PC-9 (cell line): ENCODE data around the gene IRAK1. TPM values are rescaled to one million over a fixed set of nuclear protein-coding genes. Genes with fewer than 3 reads are reported as not detected.

Source experiments
- BruUV-seq: library from RNA; stranded (reverse); fragments of 400-500 nt; replicated peaks from 2 replicates; lab custom pipeline; 2021; lab: Mats Ljungman, UMichigan
- CTCF ChIA-PET: fragments of 300-600 bp; sonication (Branson Sonifier 250); formaldehyde crosslinking; loops from one replicate; lab custom pipeline; 2022; ENCODE audit warnings: antibody characterized with exemption; lab: Charles Lee
- POLR2A ChIA-PET: fragments of 300-600 bp; sonication (Branson Sonifier 250); formaldehyde crosslinking; loops from one replicate; lab custom pipeline; 2022; ENCODE audit warnings: antibody characterized with exemption; ENCODE audit not compliant: unreplicated experiment; lab: Charles Lee
- DNase-seq, 2 experiments: peaks; one replicate each; pipeline versions ENCODE4 v3.0.0 to v3.0.0-alpha.2; 2015 to 2022; ENCODE audit warnings: mixed read lengths in 1 of 2
- H2AFZ ChIP-seq: fragments of 200-600 bp; sonication (generic); 2 replicates; pipeline ENCODE4 v1.8.1; 2017; ENCODE audit warnings: antibody characterized with exemption
- H3F3A ChIP-seq: fragments of 200-600 bp; sonication (generic); 2 replicates; pipeline ENCODE4 v1.8.1; 2017; ENCODE audit warnings: antibody characterized with exemption, mild to moderate bottlenecking, low read depth; ENCODE audit not compliant: insufficient read depth
- H3K27ac ChIP-seq: fragments of 200-600 bp; sonication (generic); 2 replicates; pipeline ENCODE4 v1.6.1; 2016; ENCODE audit warnings: mixed run types
- H3K27me3 ChIP-seq: fragments of 200-600 bp; sonication (generic); 2 replicates; pipeline ENCODE4 v1.6.1; 2016; ENCODE audit warnings: low read depth, mixed run types; ENCODE audit not compliant: insufficient read depth
- H3K36me3 ChIP-seq: fragments of 200-600 bp; sonication (generic); 2 replicates; pipeline ENCODE4 v1.6.1; 2016; ENCODE audit warnings: low read depth, mixed run types
- H3K4me1 ChIP-seq: fragments of 200-600 bp; sonication (generic); replicated peaks from 2 replicates; pipeline ENCODE4 v1.6.1; 2016; ENCODE audit warnings: mixed run types; ENCODE audit not compliant: insufficient read depth
- H3K4me2 ChIP-seq: fragments of 200-600 bp; sonication (generic); 2 replicates; pipeline ENCODE4 v1.6.1; 2017; ENCODE audit warnings: mixed run types
- H3K4me3 ChIP-seq: fragments of 200-600 bp; sonication (generic); 2 replicates; pipeline ENCODE4 v1.6.1; 2016; ENCODE audit warnings: mixed run types
- H3K79me2 ChIP-seq: fragments of 200-600 bp; sonication (generic); 2 replicates; pipeline ENCODE4 v1.6.1; 2017; ENCODE audit warnings: low read depth, mixed run types
- H3K9me2 ChIP-seq: fragments of 200-600 bp; sonication (generic); 2 replicates; pipeline ENCODE4 v1.8.1; 2017; ENCODE audit warnings: mild to moderate bottlenecking; ENCODE audit not compliant: insufficient read depth
- H3K9me3 ChIP-seq: fragments of 200-600 bp; sonication (generic); 2 replicates; pipeline ENCODE4 v1.8.1; 2016; ENCODE audit warnings: low read depth; ENCODE audit not compliant: insufficient read depth
- H4K20me1 ChIP-seq: fragments of 200-600 bp; sonication (generic); 2 replicates; pipeline ENCODE4 v1.8.1; 2017; ENCODE audit not compliant: insufficient read depth
- EZH2 ChIP-seq: fragments of 200-600 bp; sonication (generic); IDR thresholded peaks from 2 replicates; pipeline ENCODE4 v1.8.0; 2017; ENCODE audit warnings: antibody characterized with exemption, low read depth
- intact Hi-C: fragments of 100-400 bp; cut with micrococcal nuclease; formaldehyde crosslinking; loops from one replicate; pipeline ENCODE4 v1.10.0; 2022; ENCODE audit not compliant: unreplicated experiment
- total RNA-seq: library from RNA; stranded (reverse); gene quantifications from 2 replicates; pipeline ENCODE4 v1.2.3, GENCODE V29; 2021
- TF ChIP-seq, protein P1 (sequence below): fragments of 200-600 bp; sonication (generic); conservative IDR thresholded peaks from 2 replicates; pipeline ENCODE4 v1.6.1; 2017; ENCODE audit warnings: mixed run types, antibody characterized with exemption, mild to moderate bottlenecking, moderate library complexity

Gene IRAK1
- total RNA-seq, 1 experiment from 2014 or later = 364 TPM

- intact Hi-C loops = no loop called here
- Histone ChIP-seq H3K36me3 (no peaks in the 10 kb centered on the region), H3K27ac (no peak overlapping the region), H3K9me2 (no peaks in the 10 kb centered on the region), H2AFZ (no peak overlapping the region), H3K79me2 (no peaks in the 10 kb centered on the region), H3K9me3 (no peaks in the 10 kb centered on the region), H3K4me3 (no peak overlapping the region), H4K20me1 (peaks cover 5% of the 10 kb centered on the region; the same call in 1 of the 2 replicates), H3K27me3 (no peaks in the 10 kb centered on the region), H3K4me2 (no peak overlapping the region), H3F3A (no peaks in the 10 kb centered on the region), H3K4me1 (no peaks in the 10 kb centered on the region)
- TF ChIP-seq EZH2 = no peak
- TF ChIP-seq, protein P1, sequence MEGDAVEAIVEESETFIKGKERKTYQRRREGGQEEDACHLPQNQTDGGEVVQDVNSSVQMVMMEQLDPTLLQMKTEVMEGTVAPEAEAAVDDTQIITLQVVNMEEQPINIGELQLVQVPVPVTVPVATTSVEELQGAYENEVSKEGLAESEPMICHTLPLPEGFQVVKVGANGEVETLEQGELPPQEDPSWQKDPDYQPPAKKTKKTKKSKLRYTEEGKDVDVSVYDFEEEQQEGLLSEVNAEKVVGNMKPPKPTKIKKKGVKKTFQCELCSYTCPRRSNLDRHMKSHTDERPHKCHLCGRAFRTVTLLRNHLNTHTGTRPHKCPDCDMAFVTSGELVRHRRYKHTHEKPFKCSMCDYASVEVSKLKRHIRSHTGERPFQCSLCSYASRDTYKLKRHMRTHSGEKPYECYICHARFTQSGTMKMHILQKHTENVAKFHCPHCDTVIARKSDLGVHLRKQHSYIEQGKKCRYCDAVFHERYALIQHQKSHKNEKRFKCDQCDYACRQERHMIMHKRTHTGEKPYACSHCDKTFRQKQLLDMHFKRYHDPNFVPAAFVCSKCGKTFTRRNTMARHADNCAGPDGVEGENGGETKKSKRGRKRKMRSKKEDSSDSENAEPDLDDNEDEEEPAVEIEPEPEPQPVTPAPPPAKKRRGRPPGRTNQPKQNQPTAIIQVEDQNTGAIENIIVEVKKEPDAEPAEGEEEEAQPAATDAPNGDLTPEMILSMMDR = no peak
- ChIA-PET POLR2A (no interaction called here), CTCF (no interaction called here)
- DNase-seq = no peak
- BruUV-seq = no TSS peak
These were observed 16.8 kb upstream of the IRAK1 start for GRCh38 chrX:154036513-154036912.

DNA sequence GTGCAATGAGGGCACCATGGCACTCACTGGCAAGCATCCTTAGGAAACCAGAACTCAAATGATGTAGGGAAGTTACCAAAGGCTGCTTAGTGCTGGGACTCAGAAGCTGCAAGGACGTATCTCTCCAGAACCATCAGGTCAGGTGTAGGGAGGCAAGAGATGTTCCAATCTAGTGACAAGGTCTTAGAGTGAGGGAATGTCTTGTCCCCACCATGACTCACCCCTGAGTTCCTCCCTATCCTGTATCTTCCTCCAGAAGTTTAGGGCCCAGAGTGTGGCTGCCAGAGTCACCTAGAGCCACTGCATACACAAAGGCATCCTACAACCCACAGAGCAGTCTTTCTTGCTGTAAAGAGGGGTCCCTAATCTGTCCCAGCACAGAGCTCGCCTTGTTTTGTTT, 14.1 kb upstream of the IRAK1 start:
- no peak overlapping the region for H3K27ac ChIP-seq
- H3K9me2 ChIP-seq = no peaks in the 10 kb centered on the region
- H3K4me2 ChIP-seq = no peak overlapping the region
- H3K9me3 ChIP-seq = no peaks in the 10 kb centered on the region
- H3K79me2 ChIP-seq = no peaks in the 10 kb centered on the region
- no peak overlapping the region for H2AFZ ChIP-seq
- BruUV-seq = no TSS peak
- no peak for DNase-seq
- H3K27me3 ChIP-seq = no peaks in the 10 kb centered on the region
- TF ChIP-seq, protein P1 = no peak
- TF ChIP-seq EZH2 = no peak
- CTCF ChIA-PET = no interaction called here
- H3F3A ChIP-seq = no peaks in the 10 kb centered on the region
- H3K4me3 ChIP-seq = no peak overlapping the region
- intact Hi-C loops = no loop called here
- H3K36me3 ChIP-seq = no peaks in the 10 kb centered on the region
- H4K20me1 ChIP-seq = peaks cover 5% of the 10 kb centered on the region; the same call in 1 of the 2 replicates
- POLR2A ChIA-PET = no interaction called here
- no peaks in the 10 kb centered on the region for H3K4me1 ChIP-seq

- Histone ChIP-seq H3K27me3 (no peaks in the 10 kb centered on the region), H3K4me3 (no peak overlapping the region), H3K9me2 (no peaks in the 10 kb centered on the region), H3K9me3 (no peaks in the 10 kb centered on the region), H2AFZ (no peak overlapping the region), H3K79me2 (no peaks in the 10 kb centered on the region), H3K4me1 (no peaks in the 10 kb centered on the region), H3K27ac (no peak overlapping the region), H3K4me2 (no peak overlapping the region), H4K20me1 (peaks cover 5% of the 10 kb centered on the region; the same call in 1 of the 2 replicates), H3K36me3 (no peaks in the 10 kb centered on the region), H3F3A (no peaks in the 10 kb centered on the region)
- intact Hi-C loops = no loop called here
- no peak for DNase-seq
- no peak for TF ChIP-seq EZH2
- TF ChIP-seq, protein P1 = no peak
- BruUV-seq = no TSS peak
- CTCF ChIA-PET = no interaction called here
- POLR2A ChIA-PET = no interaction called here
These were observed 13.0 kb upstream of the IRAK1 start for GRCh38 chrX:154032653-154033052.
